Measurements from ENCODE around the gene TBC1D14.

DNA sequence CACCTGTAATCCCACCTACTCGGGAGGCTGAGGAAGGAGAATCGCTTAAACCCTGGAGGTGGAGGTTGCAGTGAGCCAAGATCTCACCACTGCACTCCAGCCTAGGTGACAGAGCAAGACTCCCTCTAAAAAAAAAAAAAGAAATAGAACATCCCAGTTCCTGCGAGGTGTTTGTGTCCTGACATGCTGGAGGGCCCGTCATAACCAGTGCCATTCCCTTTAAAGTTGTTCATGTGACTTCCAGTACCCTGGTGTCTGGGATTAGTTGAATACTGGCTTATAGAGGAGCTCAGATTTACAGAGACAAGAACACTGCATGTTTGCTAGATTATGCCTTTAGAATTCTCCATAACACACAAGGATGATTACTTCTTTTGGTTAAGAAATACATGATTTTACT, 95.9 kb downstream of the TBC1D14 start:
- TF ChIP-seq, protein P1, sequence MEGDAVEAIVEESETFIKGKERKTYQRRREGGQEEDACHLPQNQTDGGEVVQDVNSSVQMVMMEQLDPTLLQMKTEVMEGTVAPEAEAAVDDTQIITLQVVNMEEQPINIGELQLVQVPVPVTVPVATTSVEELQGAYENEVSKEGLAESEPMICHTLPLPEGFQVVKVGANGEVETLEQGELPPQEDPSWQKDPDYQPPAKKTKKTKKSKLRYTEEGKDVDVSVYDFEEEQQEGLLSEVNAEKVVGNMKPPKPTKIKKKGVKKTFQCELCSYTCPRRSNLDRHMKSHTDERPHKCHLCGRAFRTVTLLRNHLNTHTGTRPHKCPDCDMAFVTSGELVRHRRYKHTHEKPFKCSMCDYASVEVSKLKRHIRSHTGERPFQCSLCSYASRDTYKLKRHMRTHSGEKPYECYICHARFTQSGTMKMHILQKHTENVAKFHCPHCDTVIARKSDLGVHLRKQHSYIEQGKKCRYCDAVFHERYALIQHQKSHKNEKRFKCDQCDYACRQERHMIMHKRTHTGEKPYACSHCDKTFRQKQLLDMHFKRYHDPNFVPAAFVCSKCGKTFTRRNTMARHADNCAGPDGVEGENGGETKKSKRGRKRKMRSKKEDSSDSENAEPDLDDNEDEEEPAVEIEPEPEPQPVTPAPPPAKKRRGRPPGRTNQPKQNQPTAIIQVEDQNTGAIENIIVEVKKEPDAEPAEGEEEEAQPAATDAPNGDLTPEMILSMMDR (conservative IDR thresholded peaks at IDR 0.05) = no peak
- TF ChIP-seq ZFX (IDR thresholded peaks at IDR 0.05) = no peak
